Right renal cortex interstitium (tissue), 3 donors: ENCODE results near the gene SLC4A8. TPM values are rescaled to one million over a fixed set of nuclear protein-coding genes. Genes with fewer than 3 reads are reported as not detected.
"Not testable (repeated sequence)": the region's sequence is repeated elsewhere in the genome, so short reads cannot be mapped to it uniquely, and the experiment has no call there.

ENCODE experiments used
- DNase-seq, 3 donors: peaks; one replicate each; pipeline ENCODE4 v3.0.0-alpha.2; 2013; ENCODE audit warnings: low read depth in 3 of 3, low spot score in 2 of 3
- polyA plus RNA-seq, 3 donors: library from polyadenylated mRNA; unstranded; fragments of 120-200 nt; gene quantifications; one replicate each; pipeline ENCODE4 v1.2.1, GENCODE V29; 2013; ENCODE audit not compliant: insufficient read length in 3 of 3

SLC4A8 gene
- polyA plus RNA-seq, 3 donors = 2.7 to 4.1 (median 3.3) TPM

DNA sequence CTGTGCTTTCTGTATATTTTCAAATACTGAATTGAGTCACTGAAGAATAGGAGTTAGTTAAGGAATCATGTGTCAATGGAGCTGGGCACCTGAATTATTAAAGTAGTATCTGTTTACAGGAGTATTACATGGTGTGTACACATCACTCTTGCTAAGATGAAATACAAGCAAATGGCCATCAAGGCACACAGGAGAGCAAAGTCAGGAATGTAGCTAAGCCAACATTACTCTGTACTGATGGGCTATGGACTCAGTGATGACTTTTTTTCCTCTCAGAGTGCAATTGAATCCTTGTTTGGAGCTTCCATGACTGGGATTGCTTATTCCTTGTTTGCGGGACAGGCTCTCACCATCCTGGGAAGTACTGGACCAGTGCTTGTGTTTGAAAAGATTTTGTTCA is 45.5 kb downstream of the SLC4A8 start:
- DNase-seq = no peak

DNA sequence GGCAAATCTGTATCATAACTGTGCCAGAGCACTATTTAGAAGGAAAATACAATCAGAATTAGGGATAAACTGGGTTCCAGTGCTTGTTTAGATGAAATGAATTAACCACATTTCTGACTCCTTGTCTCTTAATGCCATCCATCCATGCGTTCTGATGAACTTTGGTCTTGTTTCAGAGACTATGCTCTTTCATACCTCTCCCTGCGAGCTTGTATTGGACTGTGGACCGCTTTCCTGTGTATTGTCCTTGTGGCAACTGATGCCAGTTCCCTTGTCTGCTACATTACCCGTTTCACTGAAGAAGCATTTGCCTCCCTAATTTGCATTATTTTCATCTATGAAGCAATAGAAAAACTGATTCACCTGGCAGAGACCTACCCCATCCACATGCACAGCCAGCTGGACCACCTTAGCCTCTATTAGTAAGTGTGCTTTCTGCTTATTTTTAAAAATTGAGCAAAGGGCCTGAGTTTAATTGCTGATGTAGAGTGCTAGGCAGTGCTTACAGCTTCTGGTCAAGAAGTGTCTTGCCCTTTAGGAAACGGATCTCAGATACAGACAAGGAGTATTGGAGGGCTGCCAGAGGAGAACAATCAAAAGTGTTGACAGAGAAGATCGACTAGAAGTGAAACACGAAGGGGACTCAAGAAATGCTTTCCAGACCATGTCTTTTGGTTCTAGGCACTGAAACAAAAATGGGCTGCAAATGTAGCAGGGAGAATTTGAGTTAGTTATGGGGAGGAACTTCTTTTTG is 46.7 kb downstream of the SLC4A8 start:
- no peak for DNase-seq

DNA sequence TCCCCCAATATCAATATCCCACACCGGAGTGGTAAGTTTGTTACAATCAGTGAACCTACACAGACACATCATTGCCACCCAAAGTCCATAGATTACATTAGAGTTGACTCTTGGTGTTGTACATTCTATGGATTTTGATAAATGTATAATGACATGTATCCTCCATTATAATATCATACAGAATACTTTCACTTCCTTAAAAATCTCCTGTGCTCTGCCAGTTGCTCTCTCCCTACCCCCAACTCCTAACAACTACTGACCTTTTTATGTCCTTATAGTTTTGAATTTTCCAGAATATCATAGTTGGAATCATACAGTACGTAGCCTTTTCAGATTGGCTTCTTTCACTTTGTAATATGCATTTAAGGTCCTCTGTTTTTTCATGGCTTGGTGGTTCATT is 48.4 kb downstream of the SLC4A8 start:
- DNase-seq = no peak

DNA sequence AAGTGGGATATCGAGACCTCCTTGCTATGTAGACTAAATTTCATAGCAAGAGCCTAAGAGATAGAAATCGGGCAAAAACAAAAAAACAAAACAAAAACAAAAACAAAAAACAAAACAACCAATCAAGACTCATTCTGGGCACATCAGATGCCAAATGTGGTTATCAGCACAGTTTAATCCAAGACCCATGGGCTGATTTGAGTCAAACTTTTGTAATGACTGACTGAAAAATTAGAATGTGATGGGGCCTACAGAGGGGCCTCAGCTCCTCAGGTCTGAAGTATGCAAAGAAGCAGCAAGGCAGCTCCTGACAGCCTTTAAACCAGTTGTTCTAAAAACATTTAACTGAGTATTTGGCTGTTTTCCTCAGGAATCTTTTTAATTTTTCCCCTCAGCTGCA is 49.3 kb downstream of the SLC4A8 start:
- DNase-seq = no peak

DNA sequence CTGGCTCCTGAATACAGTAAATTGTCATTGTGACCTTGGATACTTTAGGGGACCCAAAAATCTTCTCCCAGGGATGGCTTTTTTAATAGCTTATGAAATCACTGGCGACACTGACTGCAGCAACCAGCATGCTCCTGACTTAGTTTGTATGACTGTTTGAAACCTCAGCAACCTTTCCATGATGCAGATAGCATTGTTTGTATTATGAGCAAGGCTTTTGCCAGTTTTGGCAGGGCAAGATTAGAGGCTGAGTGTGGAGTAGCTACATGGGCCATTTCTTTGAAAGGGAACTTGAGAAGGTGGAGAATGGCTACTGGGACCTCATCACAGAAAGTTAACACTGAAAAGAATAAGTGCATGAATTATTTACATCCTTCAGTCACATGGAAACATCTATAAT is 50.9 kb downstream of the SLC4A8 start:
- no peak for DNase-seq

DNA sequence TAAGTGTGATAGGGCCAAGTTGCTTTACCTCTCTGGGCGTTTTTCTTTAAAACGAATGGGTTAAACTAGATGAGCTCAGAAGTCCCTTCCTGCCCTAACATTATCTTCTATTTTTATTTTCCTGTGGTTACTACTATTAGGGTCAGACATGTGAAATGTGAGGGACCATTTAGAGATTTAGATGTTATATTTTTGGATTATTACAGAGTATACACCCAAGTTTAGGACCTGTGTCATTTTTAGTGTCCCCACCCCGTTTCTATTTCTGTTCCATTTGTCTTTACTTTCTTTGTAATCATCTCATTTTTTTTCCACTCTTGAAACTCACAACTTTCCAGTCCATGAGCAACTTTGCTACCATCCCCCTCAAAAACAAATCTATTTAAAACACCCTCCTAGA is 56.3 kb downstream of the SLC4A8 start:
- no peak for DNase-seq

DNA sequence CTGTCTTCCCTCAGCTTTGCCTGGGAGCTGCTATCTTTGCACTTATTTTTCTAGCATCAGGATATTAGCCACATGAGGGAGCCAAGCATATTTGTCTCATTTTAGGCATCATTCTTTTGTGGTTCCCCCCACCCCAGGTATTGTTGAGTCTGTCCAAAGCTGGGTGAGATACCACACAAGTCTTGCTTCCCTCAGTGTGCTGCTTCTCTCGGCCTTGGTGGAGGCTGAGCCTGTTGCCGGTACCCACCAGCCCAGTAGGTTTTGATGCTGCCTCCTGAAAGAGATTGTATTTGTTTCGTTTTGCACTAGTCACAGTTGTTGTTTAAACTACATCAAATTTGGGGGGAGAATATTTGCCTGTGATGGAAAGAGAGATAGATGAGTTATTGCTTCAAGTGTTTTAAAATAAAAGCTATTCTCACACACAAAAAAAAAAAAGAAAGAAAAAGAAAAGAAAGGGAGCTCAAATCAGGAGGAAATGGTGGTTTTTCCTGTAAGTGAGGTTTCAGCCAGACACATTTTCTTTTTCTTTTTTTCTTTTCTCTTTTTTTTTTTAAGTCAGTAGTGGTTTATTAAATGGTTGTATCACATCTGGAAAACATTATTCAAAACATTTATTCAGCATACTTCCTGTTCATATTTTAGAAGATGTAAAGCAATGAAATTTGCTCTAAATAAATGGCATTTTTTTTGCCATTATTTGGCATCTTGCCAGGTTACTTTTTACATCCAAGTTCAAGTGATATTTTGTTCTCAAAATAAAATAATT is 58.5 kb downstream of the SLC4A8 start:
- peak in 1 of 3 donors; percentile 7 for DNase-seq

DNA sequence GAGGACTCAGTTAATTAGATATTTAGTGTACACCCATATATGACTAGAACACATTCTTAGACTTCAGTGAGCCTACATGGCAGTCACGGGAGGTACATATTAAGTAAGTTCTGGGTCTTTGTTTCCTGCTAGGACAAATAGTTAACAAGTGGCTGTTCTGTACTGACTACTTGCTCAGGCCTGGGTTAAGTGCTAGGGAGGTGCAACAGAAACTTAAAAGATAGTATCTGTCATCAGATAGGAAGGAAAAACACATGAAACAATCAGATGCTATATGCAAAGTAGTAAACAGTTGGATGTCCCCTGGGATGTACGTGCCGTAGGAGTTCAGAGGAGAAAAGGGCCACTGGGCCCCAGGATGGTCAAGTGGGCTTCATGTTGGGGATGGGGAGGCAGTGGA is 59.5 kb downstream of the SLC4A8 start:
- DNase-seq = no peak

DNA sequence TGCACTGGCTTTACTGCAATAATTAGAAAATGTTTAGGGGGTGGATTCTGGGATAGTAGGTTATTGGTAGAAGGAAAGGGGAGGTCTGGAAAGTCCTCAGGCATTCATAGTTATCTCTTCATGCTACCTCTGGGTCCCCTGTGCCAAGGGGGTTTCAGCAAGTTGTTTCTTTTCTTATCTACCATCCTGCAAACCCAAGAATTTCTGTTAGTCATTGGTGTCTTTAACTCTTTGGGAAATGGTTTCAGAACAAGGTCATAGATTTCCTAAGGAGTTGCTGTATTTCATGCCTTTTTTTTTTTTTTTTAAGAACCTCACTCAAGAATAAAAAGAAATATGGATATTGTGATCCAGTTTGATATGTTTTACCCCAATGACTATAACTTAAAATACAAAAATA is 63.6 kb downstream of the SLC4A8 start:
- DNase-seq = no peak

DNA sequence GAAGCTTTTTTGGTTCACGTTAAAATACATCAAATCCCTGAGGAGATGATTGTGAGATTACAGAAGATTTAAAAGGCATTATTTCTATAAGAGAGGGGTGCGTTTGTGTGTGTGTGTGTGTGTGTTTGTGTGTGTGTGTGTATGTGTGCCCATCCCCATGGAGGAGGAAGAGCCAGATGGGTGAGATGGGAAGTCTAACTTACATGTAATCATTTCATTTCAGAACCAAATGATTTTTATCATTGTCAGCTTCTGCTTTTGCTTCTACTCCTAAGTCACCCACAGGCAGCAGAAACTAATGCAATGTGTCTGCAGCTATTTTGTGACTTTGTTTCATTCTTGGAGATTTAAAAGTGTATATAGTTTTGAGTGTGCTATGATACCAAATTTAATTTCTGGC is 68.7 kb downstream of the SLC4A8 start:
- no peak for DNase-seq

DNA sequence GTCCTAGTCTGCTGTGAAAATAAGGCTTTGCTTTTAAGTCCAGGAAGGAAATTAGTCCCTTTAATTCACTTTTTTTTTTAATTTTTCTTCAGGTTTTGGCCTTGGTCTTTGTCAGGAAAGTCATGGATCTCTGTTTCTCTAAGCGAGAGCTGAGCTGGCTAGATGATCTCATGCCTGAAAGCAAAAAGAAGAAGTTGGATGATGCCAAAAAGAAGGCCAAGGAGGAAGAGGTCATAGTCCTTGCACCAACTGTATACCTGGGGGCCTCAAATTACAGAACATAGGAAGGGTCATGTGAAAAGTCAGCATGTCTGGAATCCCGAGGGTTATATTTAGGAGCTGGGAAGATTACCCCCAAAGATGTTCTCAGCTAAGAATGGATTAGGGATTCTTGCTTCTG is 72.3 kb downstream of the SLC4A8 start:
- no peak for DNase-seq

DNA sequence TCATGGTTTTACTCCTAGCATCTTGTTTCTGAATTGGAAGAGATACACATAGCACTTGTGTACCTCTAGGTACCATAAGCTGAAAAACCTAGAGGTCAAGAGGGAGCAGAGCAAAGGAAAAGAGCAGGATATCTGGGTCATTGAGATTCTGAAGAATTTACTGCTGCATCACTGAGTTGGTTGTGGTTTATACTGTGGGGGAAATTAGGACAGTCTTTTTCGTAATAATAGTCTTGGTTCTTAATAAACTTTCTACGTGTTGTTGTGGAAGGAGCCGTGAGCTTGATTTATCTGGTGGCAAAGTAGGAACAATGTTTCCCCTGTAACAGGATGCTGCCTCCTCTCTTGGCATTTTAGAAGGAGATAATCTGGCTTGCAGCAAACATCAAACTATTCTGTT is 80.2 kb downstream of the SLC4A8 start:
- DNase-seq = no peak

DNA sequence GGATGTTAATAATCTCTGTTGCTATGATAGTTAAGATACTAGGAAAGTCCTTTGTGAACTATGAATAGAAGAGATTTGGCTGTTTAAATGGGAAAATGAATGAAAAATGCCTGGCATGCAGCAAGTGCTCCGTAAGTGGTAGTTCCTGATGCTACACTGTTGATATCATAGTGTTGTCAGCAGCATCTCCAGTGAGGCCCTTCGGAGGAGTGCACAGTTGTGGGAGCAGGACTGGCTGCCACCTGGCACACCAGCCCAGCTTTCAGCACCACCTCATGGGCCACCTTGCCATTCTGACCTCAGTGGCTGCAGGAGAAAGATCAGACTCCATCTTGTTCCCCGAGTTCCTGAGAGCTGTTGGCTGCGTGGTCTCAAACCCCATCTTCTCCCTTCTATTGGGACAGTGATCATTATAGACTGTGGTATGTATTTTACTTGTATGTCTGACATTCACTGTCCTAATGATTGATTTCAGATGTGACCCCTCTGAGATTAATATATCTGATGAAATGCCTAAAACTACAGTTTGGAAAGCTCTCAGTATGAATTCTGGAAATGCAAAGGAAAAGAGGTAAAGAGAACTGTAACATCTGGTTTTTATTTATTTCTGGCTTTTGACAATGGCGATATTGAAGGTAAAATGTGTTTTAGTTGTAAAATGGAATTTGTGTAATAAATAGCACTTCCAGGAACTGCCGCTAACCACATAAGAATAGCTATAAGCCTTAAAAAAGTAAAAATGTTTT is 80.9 kb downstream of the SLC4A8 start:
- no peak for DNase-seq

DNA sequence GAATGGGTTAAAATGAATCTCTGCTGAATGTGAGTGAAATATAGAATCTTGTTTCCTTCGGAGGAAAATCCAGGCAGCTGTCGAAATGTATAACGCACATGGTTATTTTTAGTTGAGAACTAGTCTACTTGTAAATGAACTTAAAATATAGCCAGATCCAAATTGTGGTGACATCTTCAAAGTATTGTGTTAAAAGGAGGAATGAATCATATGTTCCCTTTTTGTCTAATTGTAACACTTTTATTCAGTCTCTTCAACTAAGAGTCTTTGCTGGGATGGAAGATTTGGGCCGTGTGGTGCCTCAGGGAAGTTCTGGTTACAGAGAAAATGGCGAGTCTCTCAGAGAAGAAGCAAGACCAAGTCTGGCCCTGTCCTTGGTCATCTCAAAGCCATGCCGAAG is 82.5 kb downstream of the SLC4A8 start:
- DNase-seq = no peak

DNA sequence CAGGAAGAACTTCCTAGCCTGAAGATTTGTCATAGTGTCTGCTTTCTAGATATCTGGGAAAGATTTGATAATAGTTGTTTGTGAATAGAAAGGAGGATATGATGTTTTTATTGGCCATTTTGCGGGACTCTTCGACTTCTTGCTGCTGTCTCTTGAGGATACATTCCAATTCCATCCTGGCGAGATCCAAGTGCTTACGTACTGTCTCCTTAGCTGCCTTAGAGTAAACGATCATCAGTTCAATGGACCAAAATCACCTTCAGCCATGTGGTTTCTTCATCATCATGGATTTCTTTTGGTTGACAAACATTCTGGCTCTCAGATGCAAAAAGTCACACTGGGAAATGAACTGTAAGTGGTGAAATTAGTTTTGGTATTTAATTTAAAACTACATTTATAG is 83.7 kb downstream of the SLC4A8 start:
- no peak for DNase-seq

DNA sequence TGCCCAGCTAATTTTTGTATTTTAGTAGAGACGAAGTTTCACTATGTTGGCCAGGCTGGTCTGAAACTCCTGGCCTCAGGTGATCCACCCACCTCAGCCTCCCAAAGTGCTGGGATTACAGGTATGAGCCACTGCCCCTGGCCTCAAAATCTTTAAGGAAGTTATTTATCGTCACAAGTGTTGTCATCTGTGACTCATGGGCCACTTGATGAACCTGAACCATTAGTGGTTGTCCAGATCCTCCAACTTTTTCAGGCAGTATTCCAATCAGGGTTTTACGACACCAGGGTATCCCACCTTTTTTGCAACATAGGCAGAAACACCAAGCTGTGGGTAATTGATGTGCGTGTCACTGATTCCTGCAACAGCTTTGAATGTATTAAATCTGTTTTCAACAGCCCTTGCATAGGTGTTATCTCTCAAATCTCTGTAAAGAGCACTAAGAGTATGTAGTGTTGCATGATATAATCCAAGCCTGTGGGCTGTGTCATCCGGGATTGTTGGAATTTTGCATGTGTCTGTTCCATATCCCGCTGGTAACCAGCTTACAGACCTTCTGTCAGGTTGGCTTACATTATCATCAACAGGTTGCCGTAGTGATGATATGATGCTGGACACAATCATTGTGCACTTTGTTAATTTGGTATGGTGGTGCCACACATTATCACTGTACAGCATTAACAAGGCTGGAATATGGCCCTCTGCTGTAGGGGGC is 87.1 kb downstream of the SLC4A8 start:
- no peak for DNase-seq

DNA sequence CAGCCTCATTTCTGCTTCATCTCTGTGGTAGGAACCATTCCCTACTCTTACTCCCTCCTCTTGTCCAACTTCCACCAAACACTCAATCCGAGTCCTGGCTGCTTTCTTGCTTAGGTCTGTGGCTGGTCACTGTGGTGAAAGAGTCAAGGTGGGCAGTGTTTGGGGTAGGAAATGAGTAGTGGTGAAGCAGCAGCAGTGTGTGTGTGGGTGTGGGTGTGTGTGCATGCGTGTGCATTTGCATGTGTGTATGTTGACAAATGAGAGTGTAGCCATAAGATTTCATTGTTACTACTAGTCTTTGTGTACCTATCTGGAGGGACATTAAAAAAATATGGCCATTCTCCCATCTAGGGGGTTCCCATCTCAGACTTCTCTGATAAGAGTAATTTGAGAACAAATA is 87.8 kb downstream of the SLC4A8 start:
- DNase-seq = no peak

DNA sequence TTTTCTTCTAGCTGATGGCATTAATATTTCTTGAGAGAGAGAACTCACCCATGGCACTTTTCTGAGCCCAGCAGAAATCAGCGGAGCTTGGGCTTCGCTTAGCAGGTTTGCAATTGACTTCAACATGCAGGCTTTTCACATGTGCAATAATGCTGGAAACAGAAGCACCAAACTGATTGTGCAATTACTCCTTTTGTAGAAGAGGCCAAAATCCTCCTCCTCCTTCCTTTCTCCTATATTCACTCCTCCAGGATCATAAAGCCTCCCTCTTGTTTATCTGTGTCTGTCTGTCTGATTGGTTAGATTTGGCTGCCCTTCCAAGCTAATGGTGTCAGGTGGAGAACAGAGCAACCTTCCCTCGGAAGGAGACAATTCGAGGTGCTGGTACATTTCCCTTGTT is 90.4 kb downstream of the SLC4A8 start:
- DNase-seq = not testable (repeated sequence)

DNA sequence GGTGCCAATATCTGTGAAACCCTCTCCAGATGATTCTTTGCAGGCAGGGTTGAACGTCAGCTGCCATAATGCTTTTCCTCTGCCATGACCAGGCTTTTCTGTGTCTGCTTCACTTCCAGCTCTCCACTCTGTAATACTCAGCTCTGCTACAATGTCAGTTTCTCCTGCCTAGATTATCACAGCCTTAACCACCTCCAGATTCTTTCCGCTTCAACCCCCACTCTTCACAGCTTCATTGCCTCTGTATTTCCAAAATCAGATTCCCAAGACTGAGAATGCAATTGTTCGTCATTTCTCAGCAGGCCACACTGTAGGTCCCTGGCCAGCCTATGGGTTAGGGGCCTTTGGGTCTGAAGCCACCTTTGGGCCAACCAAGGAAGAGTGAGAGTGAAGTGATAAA is 92.7 kb downstream of the SLC4A8 start:
- DNase-seq = no peak

DNA sequence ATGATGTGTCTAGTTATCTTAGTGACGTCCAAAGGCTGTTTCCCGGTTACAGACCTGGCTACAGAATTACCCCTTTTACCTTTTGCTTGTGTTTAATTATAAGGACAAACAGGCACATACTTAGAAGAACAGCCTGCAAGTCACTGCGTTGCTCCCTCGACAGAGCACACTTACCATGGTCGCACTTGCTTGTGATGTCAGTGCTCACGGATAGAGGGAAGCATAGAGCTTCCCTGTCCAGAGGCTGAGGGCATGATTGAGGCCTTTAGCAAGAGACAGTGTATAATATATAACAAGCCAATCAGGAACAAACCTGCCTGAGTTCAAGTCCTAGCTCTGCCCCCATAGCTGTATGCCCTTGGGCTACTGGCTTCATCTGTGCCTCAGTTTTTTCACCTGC is 93.2 kb downstream of the SLC4A8 start:
- DNase-seq = no peak

DNA sequence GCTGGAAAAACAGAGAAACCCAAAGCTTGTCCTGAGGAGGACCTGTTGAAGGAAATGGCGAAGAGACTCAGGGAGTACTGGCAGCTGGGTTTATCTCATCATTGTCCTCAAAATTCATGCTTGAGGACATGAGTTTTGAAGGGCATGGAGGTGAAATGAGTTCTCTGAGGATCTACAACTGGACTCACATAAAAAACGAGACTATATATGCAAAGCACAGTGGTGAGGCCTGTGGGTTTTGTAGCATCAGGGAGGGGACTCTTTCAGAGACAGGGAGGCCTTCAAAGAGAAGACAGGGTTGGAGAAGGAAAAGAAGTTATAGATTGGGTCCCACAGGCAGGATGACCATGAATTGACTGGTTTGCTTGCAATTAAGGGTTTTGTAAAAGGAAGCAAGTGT is 95.1 kb downstream of the SLC4A8 start:
- DNase-seq = no peak
